WTC11 (cell line): ENCODE measurements around the gene TNFRSF4. TPM values are rescaled to one million over a fixed set of nuclear protein-coding genes. Genes with fewer than 3 reads are reported as not detected.
A peak's percentile ranks its signal among the peaks of the same experiment; 100 is the strongest.

ENCODE experiments used
- ATAC-seq: fragments of 200-7000 bp; cut with Tn5 transposase; 2 replicates; pipeline ENCODE4 v1.10.0; 2021; ENCODE audit warnings: mild to moderate bottlenecking, moderate library complexity
- CTCF ChIA-PET: fragments of 300-600 bp; sonication (Branson Sonifier 250); formaldehyde crosslinking; loops from one replicate; lab custom pipeline; 2021; ENCODE audit warnings: antibody characterized with exemption; lab: Charles Lee
- POLR2A ChIA-PET: fragments of 350-600 bp; sonication (Branson Sonifier 250); formaldehyde crosslinking; loops from one replicate; lab custom pipeline; 2021; ENCODE audit warnings: antibody characterized with exemption; lab: Charles Lee
- DNase-seq: peaks from one replicate; pipeline ENCODE4 v3.0.0; 2021; ENCODE audit warnings: low spot score
- H3K27ac Mint-ChIP-seq: 2 replicates; pipeline ENCODE4 v1.8.0; 2021; ENCODE audit warnings: mixed read lengths
- H3K27me3 Mint-ChIP-seq: 2 replicates; pipeline ENCODE4 v1.8.0; 2021; ENCODE audit warnings: low read depth, mild to moderate bottlenecking, moderate library complexity, mixed read lengths
- H3K36me3 Mint-ChIP-seq: 2 replicates; pipeline ENCODE4 v1.8.0; 2021; ENCODE audit warnings: mixed read lengths
- H3K4me1 Mint-ChIP-seq: 2 replicates; pipeline ENCODE4 v1.8.0; 2022; ENCODE audit warnings: mixed read lengths
- H3K4me3 Mint-ChIP-seq: 2 replicates; pipeline ENCODE4 v1.8.0; 2021; ENCODE audit warnings: mild to moderate bottlenecking, moderate library complexity, mixed read lengths
- H3K9me3 Mint-ChIP-seq: 2 replicates; pipeline ENCODE4 v1.8.0; 2021; ENCODE audit warnings: mixed read lengths
- ATF1 ChIP-seq: sonication (generic); formaldehyde crosslinking; IDR thresholded peaks from 2 replicates; pipeline ENCODE4 v1.8.1; 2023; ENCODE audit warnings: mild to moderate bottlenecking, moderate library complexity, missing genetic modification reagents
- CBFB ChIP-seq: sonication (generic); formaldehyde crosslinking; IDR thresholded peaks from 2 replicates; pipeline ENCODE4 v1.8.1; 2022; ENCODE audit warnings: mild to moderate bottlenecking, low read depth, missing genetic modification reagents
- ELF4 ChIP-seq: sonication (generic); formaldehyde crosslinking; IDR thresholded peaks from 2 replicates; pipeline ENCODE4 v1.8.1; 2022; ENCODE audit warnings: low read depth, mild to moderate bottlenecking, moderate library complexity, missing genetic modification reagents
- EMX1 ChIP-seq: fragments of 250-450 bp; sonication (Bioruptor Pico); IDR thresholded peaks from 2 replicates; pipeline ENCODE4 v1.8.0; 2021; ENCODE audit warnings: mild to moderate bottlenecking
- FOXK1 ChIP-seq: sonication (generic); formaldehyde crosslinking; IDR thresholded peaks from 2 replicates; pipeline ENCODE4 v1.8.0; 2022; ENCODE audit warnings: mild to moderate bottlenecking, moderate library complexity, missing genetic modification reagents
- FOXP1 ChIP-seq: sonication (generic); formaldehyde crosslinking; IDR thresholded peaks from 2 replicates; pipeline ENCODE4 v1.8.0; 2022; ENCODE audit warnings: missing genetic modification reagents, mild to moderate bottlenecking, moderate library complexity, borderline replicate concordance
- GTF2I ChIP-seq: fragments of 250-450 bp; sonication (Bioruptor Pico); conservative IDR thresholded peaks from 2 replicates; pipeline ENCODE4 v1.4.0; 2021; ENCODE audit warnings: mild to moderate bottlenecking
- SP1 ChIP-seq: sonication (generic); formaldehyde crosslinking; conservative IDR thresholded peaks from 2 replicates; pipeline ENCODE4 v1.8.1; 2022; ENCODE audit warnings: missing genetic modification reagents
- ZNF121 ChIP-seq: sonication (generic); formaldehyde crosslinking; IDR thresholded peaks from 2 replicates; pipeline ENCODE4 v1.8.0; 2023; ENCODE audit warnings: missing genetic modification reagents
- ZNF263 ChIP-seq: sonication (generic); formaldehyde crosslinking; IDR thresholded peaks from 2 replicates; pipeline ENCODE4 v1.8.1; 2022; ENCODE audit warnings: low read depth, mild to moderate bottlenecking, moderate library complexity, missing genetic modification reagents
- ZNF317 ChIP-seq: sonication (generic); formaldehyde crosslinking; IDR thresholded peaks from 2 replicates; pipeline ENCODE4 v1.8.1; 2023; ENCODE audit warnings: low read depth, mild to moderate bottlenecking, moderate library complexity, missing genetic modification reagents, borderline replicate concordance
- ZNF671 ChIP-seq: fragments of 250-450 bp; sonication (Bioruptor Pico); IDR thresholded peaks from 2 replicates; pipeline ENCODE4 v1.8.0; 2021; ENCODE audit warnings: mild to moderate bottlenecking
- total RNA-seq: library from RNA; stranded (reverse); gene quantifications from 3 replicates; pipeline ENCODE4 v1.2.3, GENCODE V29; 2021
- TF ChIP-seq, protein P1 (sequence below): sonication (generic); formaldehyde crosslinking; IDR thresholded peaks from 2 replicates; pipeline ENCODE4 v1.8.0; 2023; ENCODE audit warnings: mild to moderate bottlenecking, missing genetic modification reagents
- TF ChIP-seq, protein P2 (sequence below): sonication (generic); formaldehyde crosslinking; IDR thresholded peaks from 2 replicates; pipeline ENCODE4 v1.8.0; 2022; ENCODE audit warnings: mild to moderate bottlenecking, missing genetic modification reagents
- TF ChIP-seq, protein P3 (sequence below): sonication (generic); formaldehyde crosslinking; IDR thresholded peaks from 2 replicates; pipeline ENCODE4 v1.8.1; 2022; ENCODE audit warnings: mild to moderate bottlenecking, missing genetic modification reagents, moderate library complexity, borderline replicate concordance
- TF ChIP-seq, protein P4 (sequence below): sonication (generic); formaldehyde crosslinking; IDR thresholded peaks from 2 replicates; pipeline ENCODE4 v1.8.0; 2023; ENCODE audit warnings: missing genetic modification reagents
- TF ChIP-seq, protein P5 (sequence below): sonication (generic); formaldehyde crosslinking; IDR thresholded peaks from 2 replicates; pipeline ENCODE4 v1.8.1; 2022; ENCODE audit warnings: low read depth, mild to moderate bottlenecking, moderate library complexity, missing genetic modification reagents, borderline replicate concordance
- TF ChIP-seq, protein P6 (sequence below): fragments of 250-450 bp; sonication (Bioruptor Pico); IDR thresholded peaks from 2 replicates; pipeline ENCODE4 v1.9.0; 2021; ENCODE audit warnings: mild to moderate bottlenecking

The TNFRSF4 gene
- total RNA-seq, 1 experiment from 2014 or later: 0.33 TPM

DNA sequence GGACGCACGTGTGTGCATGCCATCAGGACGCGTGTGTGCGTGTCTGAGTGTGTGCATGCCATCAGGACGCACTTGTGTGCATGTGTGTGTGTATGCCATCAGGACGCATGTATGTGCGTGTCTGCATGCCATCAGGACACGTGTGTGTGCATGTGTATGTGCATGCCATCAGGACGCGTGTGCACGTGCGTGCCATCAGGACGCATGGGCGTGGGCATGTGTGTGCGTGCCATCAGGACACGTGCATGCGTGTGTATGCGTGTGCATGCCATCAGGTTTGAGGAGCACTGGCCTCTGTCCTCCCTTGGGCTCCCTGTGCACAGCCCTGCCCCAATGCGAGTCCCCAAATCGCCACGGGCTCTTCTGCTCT is 45.2 kb upstream of the TNFRSF4 start:
- no peak for ATAC-seq
- TF ChIP-seq ZNF121 (CRISPR knock-in tag) (0 out of 2 replicates have a peak, but pooled peaks have one; percentile 0), SP1 (no peak)

DNA sequence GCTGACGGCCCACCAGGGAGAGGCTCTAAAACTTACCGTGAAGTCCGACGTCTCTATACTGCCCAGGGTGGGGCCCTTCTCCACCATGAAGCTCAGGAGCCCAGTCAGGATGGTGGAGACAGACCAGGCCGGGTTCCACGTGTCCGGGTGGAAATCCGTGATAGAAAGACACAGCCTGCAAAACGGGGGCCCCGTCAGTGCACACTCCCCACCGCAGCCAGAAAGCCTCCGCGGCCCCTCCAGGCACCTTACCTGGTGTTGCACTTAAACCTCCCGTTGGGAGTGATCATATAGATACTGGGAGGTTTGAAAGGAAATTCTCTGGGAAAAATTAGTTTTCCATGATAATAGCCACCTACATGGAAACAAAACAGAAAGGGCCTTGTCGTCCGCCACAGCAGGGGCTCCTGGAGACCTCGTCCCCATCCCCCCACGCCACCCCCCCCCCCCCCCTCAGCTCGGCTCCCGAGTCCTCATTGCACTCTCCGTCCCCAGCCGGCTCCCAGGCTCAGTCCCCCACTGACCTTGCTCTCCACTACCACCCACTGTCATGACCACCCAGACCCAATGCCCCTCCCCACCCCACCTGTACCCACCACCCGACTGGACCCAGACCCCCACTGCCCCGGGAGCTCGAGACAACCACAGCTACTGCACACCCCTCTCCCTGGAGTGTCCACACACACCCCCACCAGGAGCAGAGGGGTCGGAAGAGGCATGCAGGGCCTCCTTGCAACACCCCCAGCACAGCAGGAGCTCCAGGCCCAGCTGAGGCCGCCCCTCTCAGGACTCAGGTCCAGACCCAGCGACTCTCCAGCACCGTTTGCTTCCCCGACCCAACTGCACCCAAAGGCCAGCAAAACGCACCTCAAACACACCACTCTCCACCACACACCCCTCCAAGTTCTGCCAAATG is 43.3 kb upstream of the TNFRSF4 start:
- no peaks in the 10 kb centered on the region for H3K27me3 Mint-ChIP-seq
- POLR2A ChIA-PET: interaction anchor here (0.6 to 0.9 kb wide), 2 partner anchors 16 to 98 kb away, joined by 3 read pairs; partner anchors contain the start of gene UBE2J2
- peak overlapping the region; percentile 35 for H3K27ac Mint-ChIP-seq
- ATAC-seq: no peak
- CTCF ChIA-PET: interaction anchor here (0.6 to 2.5 kb wide), 6 partner anchors 28 to 173 kb away, joined by 3 to 7 read pairs (median 4); no protein-coding TSS in a partner anchor
- DNase-seq: no peak
- TF ChIP-seq ZNF263 (CRISPR knock-in tag) (no peak), GTF2I (CRISPR knock-in tag) (no peak), FOXP1 (CRISPR knock-in tag) (no peak), CBFB (CRISPR knock-in tag) (no peak), FOXK1 (no peak), ELF4 (CRISPR knock-in tag) (no peak)
- TF ChIP-seq, protein P1, sequence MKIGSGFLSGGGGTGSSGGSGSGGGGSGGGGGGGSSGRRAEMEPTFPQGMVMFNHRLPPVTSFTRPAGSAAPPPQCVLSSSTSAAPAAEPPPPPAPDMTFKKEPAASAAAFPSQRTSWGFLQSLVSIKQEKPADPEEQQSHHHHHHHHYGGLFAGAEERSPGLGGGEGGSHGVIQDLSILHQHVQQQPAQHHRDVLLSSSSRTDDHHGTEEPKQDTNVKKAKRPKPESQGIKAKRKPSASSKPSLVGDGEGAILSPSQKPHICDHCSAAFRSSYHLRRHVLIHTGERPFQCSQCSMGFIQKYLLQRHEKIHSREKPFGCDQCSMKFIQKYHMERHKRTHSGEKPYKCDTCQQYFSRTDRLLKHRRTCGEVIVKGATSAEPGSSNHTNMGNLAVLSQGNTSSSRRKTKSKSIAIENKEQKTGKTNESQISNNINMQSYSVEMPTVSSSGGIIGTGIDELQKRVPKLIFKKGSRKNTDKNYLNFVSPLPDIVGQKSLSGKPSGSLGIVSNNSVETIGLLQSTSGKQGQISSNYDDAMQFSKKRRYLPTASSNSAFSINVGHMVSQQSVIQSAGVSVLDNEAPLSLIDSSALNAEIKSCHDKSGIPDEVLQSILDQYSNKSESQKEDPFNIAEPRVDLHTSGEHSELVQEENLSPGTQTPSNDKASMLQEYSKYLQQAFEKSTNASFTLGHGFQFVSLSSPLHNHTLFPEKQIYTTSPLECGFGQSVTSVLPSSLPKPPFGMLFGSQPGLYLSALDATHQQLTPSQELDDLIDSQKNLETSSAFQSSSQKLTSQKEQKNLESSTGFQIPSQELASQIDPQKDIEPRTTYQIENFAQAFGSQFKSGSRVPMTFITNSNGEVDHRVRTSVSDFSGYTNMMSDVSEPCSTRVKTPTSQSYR (CRISPR knock-in tag): no peak
- TF ChIP-seq, protein P2, sequence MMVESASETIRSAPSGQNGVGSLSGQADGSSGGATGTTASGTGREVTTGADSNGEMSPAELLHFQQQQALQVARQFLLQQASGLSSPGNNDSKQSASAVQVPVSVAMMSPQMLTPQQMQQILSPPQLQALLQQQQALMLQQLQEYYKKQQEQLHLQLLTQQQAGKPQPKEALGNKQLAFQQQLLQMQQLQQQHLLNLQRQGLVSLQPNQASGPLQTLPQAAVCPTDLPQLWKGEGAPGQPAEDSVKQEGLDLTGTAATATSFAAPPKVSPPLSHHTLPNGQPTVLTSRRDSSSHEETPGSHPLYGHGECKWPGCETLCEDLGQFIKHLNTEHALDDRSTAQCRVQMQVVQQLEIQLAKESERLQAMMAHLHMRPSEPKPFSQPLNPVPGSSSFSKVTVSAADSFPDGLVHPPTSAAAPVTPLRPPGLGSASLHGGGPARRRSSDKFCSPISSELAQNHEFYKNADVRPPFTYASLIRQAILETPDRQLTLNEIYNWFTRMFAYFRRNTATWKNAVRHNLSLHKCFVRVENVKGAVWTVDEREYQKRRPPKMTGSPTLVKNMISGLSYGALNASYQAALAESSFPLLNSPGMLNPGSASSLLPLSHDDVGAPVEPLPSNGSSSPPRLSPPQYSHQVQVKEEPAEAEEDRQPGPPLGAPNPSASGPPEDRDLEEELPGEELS (CRISPR knock-in tag): no peak
- TF ChIP-seq, protein P3, sequence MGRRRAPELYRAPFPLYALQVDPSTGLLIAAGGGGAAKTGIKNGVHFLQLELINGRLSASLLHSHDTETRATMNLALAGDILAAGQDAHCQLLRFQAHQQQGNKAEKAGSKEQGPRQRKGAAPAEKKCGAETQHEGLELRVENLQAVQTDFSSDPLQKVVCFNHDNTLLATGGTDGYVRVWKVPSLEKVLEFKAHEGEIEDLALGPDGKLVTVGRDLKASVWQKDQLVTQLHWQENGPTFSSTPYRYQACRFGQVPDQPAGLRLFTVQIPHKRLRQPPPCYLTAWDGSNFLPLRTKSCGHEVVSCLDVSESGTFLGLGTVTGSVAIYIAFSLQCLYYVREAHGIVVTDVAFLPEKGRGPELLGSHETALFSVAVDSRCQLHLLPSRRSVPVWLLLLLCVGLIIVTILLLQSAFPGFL: no peak
- TF ChIP-seq, protein P4, sequence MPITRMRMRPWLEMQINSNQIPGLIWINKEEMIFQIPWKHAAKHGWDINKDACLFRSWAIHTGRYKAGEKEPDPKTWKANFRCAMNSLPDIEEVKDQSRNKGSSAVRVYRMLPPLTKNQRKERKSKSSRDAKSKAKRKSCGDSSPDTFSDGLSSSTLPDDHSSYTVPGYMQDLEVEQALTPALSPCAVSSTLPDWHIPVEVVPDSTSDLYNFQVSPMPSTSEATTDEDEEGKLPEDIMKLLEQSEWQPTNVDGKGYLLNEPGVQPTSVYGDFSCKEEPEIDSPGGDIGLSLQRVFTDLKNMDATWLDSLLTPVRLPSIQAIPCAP (CRISPR knock-in tag): no peak
- peaks cover 15% of the 10 kb centered on the region for H3K4me1 Mint-ChIP-seq
- no peak overlapping the region for H3K4me3 Mint-ChIP-seq
- H3K36me3 Mint-ChIP-seq: peaks cover 61% of the 10 kb centered on the region
- H3K9me3 Mint-ChIP-seq: no peaks in the 10 kb centered on the region

More for the DNA sequence above, 45.2 kb upstream of the TNFRSF4 start:
- Mint-ChIP-seq H3K27ac (peak overlapping the region; percentile 70; the same call in 1 of the 2 replicates), H3K4me1 (peaks cover 15% of the 10 kb centered on the region), H3K36me3 (peaks cover 58% of the 10 kb centered on the region), H3K4me3 (no peak overlapping the region), H3K9me3 (no peaks in the 10 kb centered on the region), H3K27me3 (no peaks in the 10 kb centered on the region)
- no peak for DNase-seq
- POLR2A ChIA-PET: no interaction called here
- CTCF ChIA-PET: no interaction called here

DNA sequence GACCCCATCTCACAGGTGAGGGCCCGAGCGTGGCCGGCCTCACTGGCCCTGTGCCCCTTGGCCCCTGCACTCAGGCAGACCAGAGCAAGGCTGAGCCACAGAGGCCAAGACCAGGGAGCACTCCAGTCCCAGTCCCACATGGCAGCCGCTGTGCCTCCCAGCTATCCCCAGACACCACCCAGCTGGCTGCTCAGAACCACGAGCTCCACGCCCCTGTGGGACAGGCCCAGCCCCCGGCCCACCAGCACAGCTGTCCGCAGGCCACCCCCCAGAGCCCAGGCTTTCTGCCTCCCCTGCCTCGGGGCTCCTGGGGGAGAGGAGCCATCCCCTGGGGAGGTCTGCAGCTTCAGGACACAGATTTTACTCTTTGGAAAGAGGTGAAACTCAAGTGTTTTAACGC is 41.7 kb upstream of the TNFRSF4 start:
- ChIA-PET CTCF (no interaction called here), POLR2A (no interaction called here)
- H3K4me1 Mint-ChIP-seq: peaks cover 15% of the 10 kb centered on the region
- H3K27me3 Mint-ChIP-seq: no peaks in the 10 kb centered on the region
- DNase-seq (no peak), ATAC-seq (no peak)
- no peak overlapping the region for H3K27ac Mint-ChIP-seq
- no peaks in the 10 kb centered on the region for H3K9me3 Mint-ChIP-seq
- H3K4me3 Mint-ChIP-seq: no peak overlapping the region
- peaks cover 54% of the 10 kb centered on the region for H3K36me3 Mint-ChIP-seq
- TF ChIP-seq, protein P4 (CRISPR knock-in tag): no peak
- TF ChIP-seq, protein P5, sequence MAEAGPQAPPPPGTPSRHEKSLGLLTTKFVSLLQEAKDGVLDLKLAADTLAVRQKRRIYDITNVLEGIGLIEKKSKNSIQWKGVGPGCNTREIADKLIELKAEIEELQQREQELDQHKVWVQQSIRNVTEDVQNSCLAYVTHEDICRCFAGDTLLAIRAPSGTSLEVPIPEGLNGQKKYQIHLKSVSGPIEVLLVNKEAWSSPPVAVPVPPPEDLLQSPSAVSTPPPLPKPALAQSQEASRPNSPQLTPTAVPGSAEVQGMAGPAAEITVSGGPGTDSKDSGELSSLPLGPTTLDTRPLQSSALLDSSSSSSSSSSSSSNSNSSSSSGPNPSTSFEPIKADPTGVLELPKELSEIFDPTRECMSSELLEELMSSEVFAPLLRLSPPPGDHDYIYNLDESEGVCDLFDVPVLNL: no peak
- TF ChIP-seq ZNF317 (CRISPR knock-in tag) (no peak), ZNF671 (CRISPR knock-in tag) (no peak), ATF1 (CRISPR knock-in tag) (no peak), EMX1 (CRISPR knock-in tag) (no peak)
- TF ChIP-seq, protein P6, sequence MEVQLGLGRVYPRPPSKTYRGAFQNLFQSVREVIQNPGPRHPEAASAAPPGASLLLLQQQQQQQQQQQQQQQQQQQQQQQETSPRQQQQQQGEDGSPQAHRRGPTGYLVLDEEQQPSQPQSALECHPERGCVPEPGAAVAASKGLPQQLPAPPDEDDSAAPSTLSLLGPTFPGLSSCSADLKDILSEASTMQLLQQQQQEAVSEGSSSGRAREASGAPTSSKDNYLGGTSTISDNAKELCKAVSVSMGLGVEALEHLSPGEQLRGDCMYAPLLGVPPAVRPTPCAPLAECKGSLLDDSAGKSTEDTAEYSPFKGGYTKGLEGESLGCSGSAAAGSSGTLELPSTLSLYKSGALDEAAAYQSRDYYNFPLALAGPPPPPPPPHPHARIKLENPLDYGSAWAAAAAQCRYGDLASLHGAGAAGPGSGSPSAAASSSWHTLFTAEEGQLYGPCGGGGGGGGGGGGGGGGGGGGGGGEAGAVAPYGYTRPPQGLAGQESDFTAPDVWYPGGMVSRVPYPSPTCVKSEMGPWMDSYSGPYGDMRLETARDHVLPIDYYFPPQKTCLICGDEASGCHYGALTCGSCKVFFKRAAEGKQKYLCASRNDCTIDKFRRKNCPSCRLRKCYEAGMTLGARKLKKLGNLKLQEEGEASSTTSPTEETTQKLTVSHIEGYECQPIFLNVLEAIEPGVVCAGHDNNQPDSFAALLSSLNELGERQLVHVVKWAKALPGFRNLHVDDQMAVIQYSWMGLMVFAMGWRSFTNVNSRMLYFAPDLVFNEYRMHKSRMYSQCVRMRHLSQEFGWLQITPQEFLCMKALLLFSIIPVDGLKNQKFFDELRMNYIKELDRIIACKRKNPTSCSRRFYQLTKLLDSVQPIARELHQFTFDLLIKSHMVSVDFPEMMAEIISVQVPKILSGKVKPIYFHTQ (CRISPR knock-in tag): no peak
